HFF-Myc (cell line): ENCODE measurements around the gene RAPGEF5.

ENCODE experiments used
- DNase-seq: peaks from one replicate; pipeline ENCODE4 v3.0.0-alpha.2; 2011; ENCODE audit warnings: low read depth; ENCODE audit errors: extremely low read depth
- H3K4me3 ChIP-seq: replicated peaks from 2 replicates; pipeline ENCODE4 v1.5.1; 2011; ENCODE audit warnings: low read depth, mild to moderate bottlenecking, control low read depth, low read length
- CTCF ChIP-seq: IDR thresholded peaks from 2 replicates; pipeline ENCODE4 v1.5.1; 2012; ENCODE audit warnings: mild to moderate bottlenecking, low read depth, low read length, control low read depth; ENCODE audit errors: missing control alignments

RAPGEF5 gene

GRCh38 chr7:22302951-22303423 lies 54.0 kb downstream of the RAPGEF5 start:
- no peak for TF ChIP-seq CTCF
- DNase-seq, result no peak
- no peak overlapping the region for H3K4me3 ChIP-seq

GRCh38 chr7:22302193-22302592 lies 54.8 kb downstream of the RAPGEF5 start:
- no peak for TF ChIP-seq CTCF
- DNase-seq, result no peak
- no peak overlapping the region for H3K4me3 ChIP-seq

GRCh38 chr7:22301790-22302189 lies 55.2 kb downstream of the RAPGEF5 start:
- no peak for TF ChIP-seq CTCF
- DNase-seq, result no peak
- H3K4me3 ChIP-seq, result no peak overlapping the region

- no peak for TF ChIP-seq CTCF
- no peak for DNase-seq
- no peak overlapping the region for H3K4me3 ChIP-seq
These were observed 56.1 kb downstream of the RAPGEF5 start for GRCh38 chr7:22300839-22301238.

- TF ChIP-seq CTCF, result no peak
- no peak overlapping the region for H3K4me3 ChIP-seq
- no peak for DNase-seq
These were observed 60.0 kb downstream of the RAPGEF5 start for GRCh38 chr7:22296916-22297315.

- DNase-seq, result no peak
- no peak for TF ChIP-seq CTCF
- no peak overlapping the region for H3K4me3 ChIP-seq
These were observed 60.7 kb downstream of the RAPGEF5 start for GRCh38 chr7:22296265-22296566.
